Mesendoderm (in vitro differentiated cells): ENCODE results near the gene MLEC.

Experiments used
- DNase-seq: peaks from one replicate; pipeline ENCODE4 v3.0.0; 2013
- H2AK5ac ChIP-seq: 2 replicates; pipeline ENCODE4 v1.6.1; 2013; ENCODE audit warnings: low read length, inconsistent platforms
- H2BK120ac ChIP-seq: 2 replicates; pipeline ENCODE4 v1.6.1; 2013; ENCODE audit warnings: low read depth, mild to moderate bottlenecking, low read length, moderate library complexity, mixed read lengths
- H2BK15ac ChIP-seq: replicated peaks from 2 replicates; pipeline ENCODE4 v1.6.1; 2013; ENCODE audit warnings: low read depth, mild to moderate bottlenecking, moderate library complexity
- H2BK5ac ChIP-seq: 2 replicates; pipeline ENCODE4 v1.6.1; 2013; ENCODE audit warnings: low read length, inconsistent platforms
- H3K18ac ChIP-seq: 2 replicates; pipeline ENCODE4 v1.6.1; 2013; ENCODE audit warnings: mild to moderate bottlenecking, low read length, mixed read lengths
- H3K23ac ChIP-seq: one replicate; pipeline ENCODE4 v1.6.1; 2013; ENCODE audit warnings: low read length
- H3K27ac ChIP-seq: 2 replicates; pipeline ENCODE4 v1.5.1; 2013; ENCODE audit warnings: low read depth, mild to moderate bottlenecking, inconsistent platforms, low read length, moderate library complexity
- H3K27me3 ChIP-seq: 2 replicates; pipeline ENCODE4 v1.6.1; 2013; ENCODE audit warnings: low read length, control low read depth, mild to moderate bottlenecking, inconsistent platforms; ENCODE audit not compliant: insufficient read depth, poor library complexity
- H3K36me3 ChIP-seq: 2 replicates; pipeline ENCODE4 v1.6.1; 2013; ENCODE audit warnings: low read length, inconsistent platforms; ENCODE audit not compliant: control insufficient read depth, insufficient read depth
- H3K4ac ChIP-seq: one replicate; pipeline ENCODE4 v1.6.1; 2013; ENCODE audit warnings: low read depth, mild to moderate bottlenecking, low read length, moderate library complexity
- H3K4me1 ChIP-seq: 2 replicates; pipeline ENCODE4 v1.6.1; 2013; ENCODE audit warnings: low read depth, low read length, inconsistent platforms; ENCODE audit not compliant: control insufficient read depth
- H3K4me2 ChIP-seq: 2 replicates; pipeline ENCODE4 v1.6.1; 2013; ENCODE audit warnings: low read length
- H3K4me3 ChIP-seq: 2 replicates; pipeline ENCODE4 v1.5.1; 2013; ENCODE audit warnings: mild to moderate bottlenecking, low read length
- H3K56ac ChIP-seq: one replicate; pipeline ENCODE4 v1.6.1; 2013; ENCODE audit warnings: low read length
- H3K79me1 ChIP-seq: 2 replicates; pipeline ENCODE4 v1.6.1; 2013; ENCODE audit warnings: low read length, inconsistent platforms
- H3K79me2 ChIP-seq: 2 replicates; pipeline ENCODE4 v1.6.1; 2013; ENCODE audit warnings: mild to moderate bottlenecking, low read length; ENCODE audit not compliant: control insufficient read depth, insufficient read depth
- H3K9ac ChIP-seq: 2 replicates; pipeline ENCODE4 v1.6.1; 2013; ENCODE audit warnings: low read length, inconsistent platforms
- H4K5ac ChIP-seq: one replicate; pipeline ENCODE4 v1.6.1; 2013; ENCODE audit warnings: low read length
- H4K8ac ChIP-seq: one replicate; pipeline ENCODE4 v1.6.1; 2013; ENCODE audit warnings: low read depth, mild to moderate bottlenecking, control low read depth, low read length, moderate library complexity
- WGBS: extraction: QIAGEN DNeasy Blood & Tissue Kit; methylation state at CpG from one replicate; pipeline ENCODE4 v1.1.7; 2013; ENCODE audit warnings: low lambda C conversion rate, missing lambda C conversion rate; ENCODE audit not compliant: insufficient coverage; ENCODE audit errors: extremely low coverage; 5-methylcytosine and 5-hydroxymethylcytosine counted together

MLEC gene

DNA sequence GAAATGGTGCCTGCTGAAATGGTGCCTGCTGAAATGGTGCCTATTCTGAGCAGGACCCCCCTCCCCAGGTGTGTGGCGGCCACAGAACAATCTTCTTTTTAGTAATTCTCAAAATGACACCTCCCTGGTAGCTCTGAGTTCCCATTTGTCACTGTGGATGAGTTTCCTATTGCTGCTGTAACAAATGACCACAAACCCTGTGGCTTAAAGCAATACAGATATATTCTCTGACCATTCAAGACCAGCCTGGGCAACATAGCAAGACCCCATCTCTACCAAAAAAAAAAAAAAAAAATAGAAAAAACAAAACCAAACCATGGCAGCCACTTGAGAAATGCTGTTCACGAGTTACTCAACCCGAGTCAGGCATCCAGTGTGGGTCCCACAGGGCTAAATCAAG lies 46.6 kb downstream of the MLEC start:
- no peak overlapping the region for H2BK15ac ChIP-seq
- no peak overlapping the region for H3K4me3 ChIP-seq
- no peak overlapping the region for H3K4me2 ChIP-seq
- H3K27ac ChIP-seq, result no peak overlapping the region
- H2AK5ac ChIP-seq, result no peak overlapping the region
- no peak overlapping the region for H4K5ac ChIP-seq
- H4K8ac ChIP-seq, result no peak overlapping the region
- no peak overlapping the region for H3K18ac ChIP-seq
- no peaks in the 10 kb centered on the region for H3K79me1 ChIP-seq
- H3K56ac ChIP-seq, result no peak overlapping the region
- H3K36me3 ChIP-seq, result no peaks in the 10 kb centered on the region
- H2BK5ac ChIP-seq, result no peak overlapping the region
- H3K27me3 ChIP-seq, result no peaks in the 10 kb centered on the region
- H2BK120ac ChIP-seq, result no peak overlapping the region
- no peak overlapping the region for H3K9ac ChIP-seq
- no peaks in the 10 kb centered on the region for H3K79me2 ChIP-seq
- H3K4me1 ChIP-seq, result no peaks in the 10 kb centered on the region
- DNase-seq, result no peak
- no peak overlapping the region for H3K4ac ChIP-seq
- H3K23ac ChIP-seq, result no peak overlapping the region
- WGBS, result no CpG with 5 or more reads among the region's 3 CpGs

DNA sequence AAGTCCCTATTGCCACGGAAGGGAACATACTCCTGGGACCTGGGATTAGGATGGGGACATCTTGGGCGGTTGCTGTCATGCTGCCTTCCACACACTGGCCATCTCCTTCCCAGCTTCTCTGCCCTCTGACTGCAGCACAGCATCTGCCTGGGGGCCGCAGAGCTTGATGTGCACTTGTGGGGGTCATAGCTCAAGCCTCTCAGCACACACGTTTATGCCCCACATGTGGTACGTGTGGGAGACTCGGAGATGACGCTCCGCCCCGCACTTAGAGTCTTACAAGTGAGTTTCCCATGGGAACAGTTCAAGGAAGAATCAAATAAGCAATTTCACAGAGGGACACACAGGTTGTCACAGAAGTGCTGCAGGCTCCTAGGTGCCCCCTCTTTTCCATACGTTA lies 47.3 kb downstream of the MLEC start:
- no CpG with 5 or more reads among the region's 10 CpGs for WGBS

DNA sequence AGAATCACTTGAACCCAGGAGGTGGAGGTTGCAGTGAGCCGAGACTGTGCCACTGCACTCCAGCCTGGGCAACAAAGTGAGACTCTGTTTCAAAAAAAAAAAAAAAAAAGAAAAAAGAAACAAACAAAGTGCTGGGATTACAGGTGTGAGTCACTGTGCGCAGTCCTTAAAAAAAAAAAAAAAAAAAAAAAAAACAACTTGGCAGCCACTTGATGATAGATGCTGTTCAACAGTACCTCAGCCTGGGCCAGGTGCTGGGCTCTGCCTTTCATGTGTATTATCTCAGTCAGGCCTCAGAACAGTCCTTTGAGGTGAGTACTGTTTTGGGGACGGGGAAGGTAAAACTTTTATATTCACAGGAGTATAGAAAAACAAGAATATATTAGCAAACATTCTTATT lies 48.2 kb downstream of the MLEC start:
- H3K79me1 ChIP-seq, result no peaks in the 10 kb centered on the region
- WGBS, result no CpG with 5 or more reads among the region's 3 CpGs
- no peak overlapping the region for H2BK120ac ChIP-seq
- no peak overlapping the region for H3K27ac ChIP-seq
- H4K8ac ChIP-seq, result no peak overlapping the region
- no peaks in the 10 kb centered on the region for H3K79me2 ChIP-seq
- H3K4me3 ChIP-seq, result no peak overlapping the region
- H3K36me3 ChIP-seq, result no peaks in the 10 kb centered on the region
- no peak overlapping the region for H3K9ac ChIP-seq
- H3K4me1 ChIP-seq, result no peaks in the 10 kb centered on the region
- no peak overlapping the region for H3K56ac ChIP-seq
- H2BK5ac ChIP-seq, result no peak overlapping the region
- no peaks in the 10 kb centered on the region for H3K27me3 ChIP-seq
- no peak overlapping the region for H4K5ac ChIP-seq
- H2BK15ac ChIP-seq, result no peak overlapping the region
- H3K23ac ChIP-seq, result no peak overlapping the region
- DNase-seq, result no peak
- no peak overlapping the region for H3K4me2 ChIP-seq
- H3K4ac ChIP-seq, result no peak overlapping the region
- H2AK5ac ChIP-seq, result no peak overlapping the region
- no peak overlapping the region for H3K18ac ChIP-seq

More for the DNA sequence above, 47.3 kb downstream of the MLEC start:
- Histone ChIP-seq H2BK15ac (no peak overlapping the region), H3K9ac (no peak overlapping the region), H2BK120ac (no peak overlapping the region), H3K4me2 (no peak overlapping the region), H3K36me3 (no peaks in the 10 kb centered on the region), H3K79me1 (no peaks in the 10 kb centered on the region), H3K56ac (no peak overlapping the region), H3K79me2 (no peaks in the 10 kb centered on the region), H4K8ac (no peak overlapping the region), H3K27ac (no peak overlapping the region), H2AK5ac (no peak overlapping the region), H3K4me1 (no peaks in the 10 kb centered on the region), H2BK5ac (no peak overlapping the region), H3K23ac (no peak overlapping the region), H3K4me3 (no peak overlapping the region), H3K27me3 (no peaks in the 10 kb centered on the region), H4K5ac (no peak overlapping the region), H3K4ac (no peak overlapping the region), H3K18ac (no peak overlapping the region)
- no peak for DNase-seq

DNA sequence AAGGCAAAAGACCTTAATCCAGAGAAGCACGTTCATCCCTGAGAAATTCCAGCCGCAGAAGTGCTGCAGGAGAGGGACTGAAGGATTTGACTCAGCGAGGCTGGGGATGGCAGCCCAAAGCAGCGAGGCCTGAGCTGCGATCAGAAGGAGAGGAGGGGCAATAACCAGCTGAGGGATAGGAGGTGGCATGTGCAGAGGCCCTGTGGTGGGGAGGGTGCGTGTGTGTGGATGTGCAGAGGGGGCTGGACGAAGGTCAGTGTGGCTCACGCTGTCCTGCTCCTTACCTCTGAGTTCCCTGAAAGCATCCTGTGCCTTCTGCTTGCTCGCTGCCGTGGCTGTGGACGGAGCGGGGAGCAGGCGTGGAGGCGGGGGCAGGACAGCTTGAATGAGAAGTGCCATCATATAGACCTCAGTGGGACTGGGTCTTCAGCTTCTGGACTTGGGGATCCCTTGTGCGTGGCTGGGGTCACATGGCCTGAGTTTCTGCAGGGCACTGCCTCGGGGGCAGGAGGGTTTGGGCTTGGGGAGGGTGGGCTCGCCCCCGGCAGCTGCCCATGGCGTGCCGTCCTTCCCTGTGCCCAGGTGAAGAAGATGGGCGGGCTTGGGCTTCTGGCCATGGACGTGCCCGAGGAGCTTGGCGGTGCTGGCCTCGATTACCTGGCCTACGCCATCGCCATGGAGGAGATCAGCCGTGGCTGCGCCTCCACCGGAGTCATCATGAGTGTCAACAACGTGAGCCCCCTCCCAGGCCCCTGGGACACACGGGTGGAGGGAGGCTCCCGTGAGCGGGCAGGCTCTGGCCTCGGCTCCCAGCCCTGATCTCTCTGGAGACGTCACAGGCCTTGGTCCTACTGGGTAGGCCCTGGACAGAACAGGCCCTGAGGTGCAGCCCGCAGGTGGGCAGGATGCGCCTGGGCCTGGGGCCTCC lies 49.7 kb downstream of the MLEC start:
- H3K4ac ChIP-seq, result no peak overlapping the region
- H3K36me3 ChIP-seq, result no peaks in the 10 kb centered on the region
- no peak overlapping the region for H3K4me2 ChIP-seq
- H3K4me3 ChIP-seq, result no peak overlapping the region
- no peaks in the 10 kb centered on the region for H3K79me2 ChIP-seq
- no peaks in the 10 kb centered on the region for H3K4me1 ChIP-seq
- no peak overlapping the region for H3K18ac ChIP-seq
- no peaks in the 10 kb centered on the region for H3K79me1 ChIP-seq
- no peak overlapping the region for H3K56ac ChIP-seq
- no peak overlapping the region for H3K9ac ChIP-seq
- H2BK120ac ChIP-seq, result no peak overlapping the region
- no CpG with 5 or more reads among the region's 38 CpGs for WGBS
- no peak overlapping the region for H2BK15ac ChIP-seq
- DNase-seq, result no peak
- no peaks in the 10 kb centered on the region for H3K27me3 ChIP-seq
- no peak overlapping the region for H3K27ac ChIP-seq
- H4K8ac ChIP-seq, result no peak overlapping the region
- no peak overlapping the region for H4K5ac ChIP-seq
- no peak overlapping the region for H3K23ac ChIP-seq
- no peak overlapping the region for H2AK5ac ChIP-seq
- no peak overlapping the region for H2BK5ac ChIP-seq

DNA sequence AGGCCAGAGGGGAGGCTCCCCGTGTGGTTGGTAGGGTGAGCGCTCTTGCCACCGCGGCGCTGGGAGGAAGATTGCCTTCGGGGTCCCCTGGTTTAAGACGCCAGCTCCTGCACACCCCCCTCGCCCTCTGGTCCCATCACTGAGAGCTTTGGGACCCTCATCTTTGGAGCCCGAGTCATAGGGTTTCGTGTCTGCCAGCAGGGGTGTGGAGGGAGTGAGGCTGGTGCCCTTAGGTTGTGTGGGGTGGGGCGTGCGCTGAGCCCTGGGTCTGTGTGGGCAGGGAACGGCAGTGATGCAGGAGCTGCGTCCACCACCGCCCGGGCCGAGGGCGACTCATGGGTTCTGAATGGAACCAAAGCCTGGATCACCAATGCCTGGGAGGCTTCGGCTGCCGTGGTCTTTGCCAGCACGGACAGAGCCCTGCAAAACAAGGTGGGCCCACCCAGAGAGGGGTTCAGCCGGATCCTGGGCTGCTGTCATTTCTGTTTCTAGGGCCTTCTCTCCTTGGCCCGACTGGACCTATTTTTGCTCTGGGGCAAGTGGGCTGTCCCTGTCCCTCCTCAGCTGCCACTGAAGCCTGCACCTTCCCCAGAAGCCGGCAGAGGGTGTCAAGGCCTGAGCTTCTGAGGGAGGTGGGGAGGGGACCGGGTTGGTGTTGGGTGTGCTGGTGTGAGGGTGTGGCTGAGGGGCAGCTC lies 50.8 kb downstream of the MLEC start:
- H3K4ac ChIP-seq, result no peak overlapping the region
- peak; percentile 74 for DNase-seq
- H3K18ac ChIP-seq, result no peak overlapping the region
- no peak overlapping the region for H3K23ac ChIP-seq
- H3K27ac ChIP-seq, result no peak overlapping the region
- H2AK5ac ChIP-seq, result no peak overlapping the region
- no peaks in the 10 kb centered on the region for H3K79me2 ChIP-seq
- H3K4me2 ChIP-seq, result no peak overlapping the region
- H3K56ac ChIP-seq, result no peak overlapping the region
- H2BK120ac ChIP-seq, result no peak overlapping the region
- no peaks in the 10 kb centered on the region for H3K4me1 ChIP-seq
- no peaks in the 10 kb centered on the region for H3K27me3 ChIP-seq
- no peak overlapping the region for H2BK5ac ChIP-seq
- H3K9ac ChIP-seq, result no peak overlapping the region
- H3K79me1 ChIP-seq, result no peaks in the 10 kb centered on the region
- no peaks in the 10 kb centered on the region for H3K36me3 ChIP-seq
- H4K5ac ChIP-seq, result no peak overlapping the region
- no peak overlapping the region for H2BK15ac ChIP-seq
- WGBS, result no CpG with 5 or more reads among the region's 25 CpGs
- no peak overlapping the region for H4K8ac ChIP-seq
- H3K4me3 ChIP-seq, result no peak overlapping the region
